ENCODE measurements around the gene DCAF16.

Gene DCAF16

DNA sequence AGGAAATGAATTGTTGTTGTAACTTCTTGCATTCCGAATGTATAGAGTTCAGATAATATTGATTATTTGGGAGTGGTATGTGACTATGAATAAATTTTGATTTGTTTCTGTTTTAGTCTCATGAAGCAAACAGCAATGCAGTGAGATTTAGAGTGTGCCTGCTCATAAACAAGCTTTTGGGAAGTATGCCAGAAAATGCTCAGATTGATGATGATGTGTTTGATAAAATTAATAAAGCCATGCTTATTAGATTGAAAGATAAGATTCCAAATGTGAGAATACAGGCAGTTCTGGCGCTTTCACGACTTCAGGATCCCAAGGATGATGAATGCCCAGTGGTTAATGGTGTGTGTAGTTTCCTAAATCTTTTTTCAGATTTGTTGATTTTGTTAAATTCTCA, 2.2 kb upstream of the DCAF16 start:
- Histone ChIP-seq H3K27ac (ENCODE audit: low read depth, low read length) (no peak overlapping the region), H3K9me3 (ENCODE audit: control insufficient read depth in 1 of 2, low read length in 2 of 2) (no peaks in the 10 kb centered on the region), H3K9ac (ENCODE audit: low read depth in 1 of 2, low read length in 2 of 2) (no peak overlapping the region), H3K4me1 (ENCODE audit: control insufficient read depth in 1 of 2, insufficient read depth in 2 of 2, low read length in 2 of 2) (peaks cover 19 to 26% of the 10 kb centered on the region in 2 donors), H3K4me3 (ENCODE audit: low read depth in 1 of 2, low read length in 2 of 2) (peak overlapping the region in 1 of 2 donors; percentile 3), H3K27me3 (ENCODE audit: control insufficient read depth in 1 of 2, insufficient read depth in 2 of 2, low read length in 2 of 2) (no peaks in the 10 kb centered on the region), H3K36me3 (ENCODE audit: control insufficient read depth in 1 of 2, insufficient read depth in 2 of 2, low read length in 2 of 2) (no peaks in the 10 kb centered on the region)

DNA sequence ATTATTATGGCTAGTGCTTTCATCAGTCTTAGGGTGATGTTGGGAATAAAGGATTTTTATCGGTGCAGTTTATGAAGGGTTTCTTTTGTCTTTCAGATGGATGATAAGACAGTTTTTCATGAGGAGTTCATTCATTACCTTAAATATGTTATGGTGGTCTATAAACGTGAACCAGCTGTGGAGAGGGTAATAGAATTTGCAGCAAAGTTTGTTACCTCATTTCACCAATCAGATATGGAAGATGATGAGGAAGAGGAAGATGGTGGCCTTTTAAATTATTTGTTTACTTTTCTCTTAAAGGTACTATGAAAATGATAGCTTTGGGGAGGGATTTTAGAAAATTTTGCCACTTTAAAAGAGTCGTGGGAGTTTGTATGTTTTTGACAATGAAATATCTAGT, 1.6 kb upstream of the DCAF16 start:
- no peaks in the 10 kb centered on the region for H3K9me3 ChIP-seq (ENCODE audit: control insufficient read depth in 1 of 2, low read length in 2 of 2)
- no peaks in the 10 kb centered on the region for H3K36me3 ChIP-seq (ENCODE audit: control insufficient read depth in 1 of 2, insufficient read depth in 2 of 2, low read length in 2 of 2)
- H3K4me3 ChIP-seq (ENCODE audit: low read depth in 1 of 2, low read length in 2 of 2) = peak overlapping the region; percentile 78 to 89
- no peak overlapping the region for H3K9ac ChIP-seq (ENCODE audit: low read depth in 1 of 2, low read length in 2 of 2)
- H3K4me1 ChIP-seq (ENCODE audit: control insufficient read depth in 1 of 2, insufficient read depth in 2 of 2, low read length in 2 of 2) = peaks cover 26 to 32% of the 10 kb centered on the region in 2 donors
- H3K27me3 ChIP-seq (ENCODE audit: control insufficient read depth in 1 of 2, insufficient read depth in 2 of 2, low read length in 2 of 2) = no peaks in the 10 kb centered on the region
- no peak overlapping the region for H3K27ac ChIP-seq (ENCODE audit: low read depth, low read length)

DNA sequence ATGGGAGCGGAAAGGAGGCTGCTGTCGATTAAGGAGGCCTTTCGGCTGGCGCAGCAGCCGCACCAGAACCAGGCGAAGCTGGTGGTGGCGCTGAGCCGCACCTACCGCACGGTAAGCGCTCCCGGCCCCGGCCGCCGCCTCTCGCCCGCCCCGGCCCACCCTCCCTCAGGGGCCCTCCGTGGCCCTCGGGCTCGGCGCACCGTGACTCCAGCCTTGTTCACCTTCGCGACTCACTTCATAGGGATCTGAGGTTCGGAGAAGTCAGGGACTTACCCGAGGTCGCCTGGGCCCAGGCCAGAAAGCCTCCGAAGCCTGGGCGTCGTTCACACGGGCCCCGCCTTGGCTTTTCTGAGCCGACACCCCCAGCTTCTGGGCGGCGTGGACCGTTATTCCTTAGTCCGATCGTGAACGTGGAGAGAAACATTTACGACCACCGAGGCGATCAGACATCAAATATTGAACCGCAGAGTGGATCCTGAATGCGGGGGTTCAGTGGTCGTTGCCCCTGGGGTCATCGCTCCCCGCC, 584 bp upstream of the DCAF16 start:
- H3K4me3 ChIP-seq (ENCODE audit: low read depth in 1 of 2, low read length in 2 of 2) = peak overlapping the region; percentile 78 to 89
- H3K27ac ChIP-seq (ENCODE audit: low read depth, low read length) = no peak overlapping the region
- H3K27me3 ChIP-seq (ENCODE audit: control insufficient read depth in 1 of 2, insufficient read depth in 2 of 2, low read length in 2 of 2) = no peaks in the 10 kb centered on the region
- no peaks in the 10 kb centered on the region for H3K9me3 ChIP-seq (ENCODE audit: control insufficient read depth in 1 of 2, low read length in 2 of 2)
- H3K36me3 ChIP-seq (ENCODE audit: control insufficient read depth in 1 of 2, insufficient read depth in 2 of 2, low read length in 2 of 2) = no peaks in the 10 kb centered on the region
- H3K4me1 ChIP-seq (ENCODE audit: control insufficient read depth in 1 of 2, insufficient read depth in 2 of 2, low read length in 2 of 2) = peaks cover 32 to 38% of the 10 kb centered on the region in 2 donors
- peak overlapping the region; percentile 68 to 98 for H3K9ac ChIP-seq (ENCODE audit: low read depth in 1 of 2, low read length in 2 of 2)

DNA sequence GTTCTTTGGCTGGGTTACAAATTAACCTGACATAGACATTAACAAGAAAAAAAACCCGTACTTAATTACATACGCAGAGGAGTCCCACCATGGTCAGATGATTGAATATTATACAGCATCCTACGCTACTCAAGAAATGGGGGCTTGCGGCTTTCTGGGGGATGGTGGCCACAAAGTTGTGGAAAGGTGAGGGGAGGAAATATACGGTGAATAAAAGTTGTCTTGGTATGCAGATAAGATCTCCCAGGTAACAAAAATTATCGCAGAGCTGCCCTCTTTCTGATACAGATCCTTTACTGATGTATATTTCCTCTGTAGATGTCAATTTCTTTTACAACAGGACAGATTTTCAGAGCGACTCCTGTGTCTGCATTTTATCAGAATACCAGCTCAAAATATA, 890 bp downstream of the DCAF16 start:
- Histone ChIP-seq H3K27ac (ENCODE audit: low read depth, low read length) (no peak overlapping the region), H3K27me3 (ENCODE audit: control insufficient read depth in 1 of 2, insufficient read depth in 2 of 2, low read length in 2 of 2) (no peaks in the 10 kb centered on the region), H3K4me1 (ENCODE audit: control insufficient read depth in 1 of 2, insufficient read depth in 2 of 2, low read length in 2 of 2) (peaks cover 32 to 38% of the 10 kb centered on the region in 2 donors), H3K36me3 (ENCODE audit: control insufficient read depth in 1 of 2, insufficient read depth in 2 of 2, low read length in 2 of 2) (peaks cover under 1 to 2% of the 10 kb centered on the region in 2 donors), H3K9ac (ENCODE audit: low read depth in 1 of 2, low read length in 2 of 2) (peak overlapping the region; percentile 98), H3K4me3 (ENCODE audit: low read depth in 1 of 2, low read length in 2 of 2) (peak overlapping the region; percentile 94 to 96), H3K9me3 (ENCODE audit: control insufficient read depth in 1 of 2, low read length in 2 of 2) (no peaks in the 10 kb centered on the region)

DNA sequence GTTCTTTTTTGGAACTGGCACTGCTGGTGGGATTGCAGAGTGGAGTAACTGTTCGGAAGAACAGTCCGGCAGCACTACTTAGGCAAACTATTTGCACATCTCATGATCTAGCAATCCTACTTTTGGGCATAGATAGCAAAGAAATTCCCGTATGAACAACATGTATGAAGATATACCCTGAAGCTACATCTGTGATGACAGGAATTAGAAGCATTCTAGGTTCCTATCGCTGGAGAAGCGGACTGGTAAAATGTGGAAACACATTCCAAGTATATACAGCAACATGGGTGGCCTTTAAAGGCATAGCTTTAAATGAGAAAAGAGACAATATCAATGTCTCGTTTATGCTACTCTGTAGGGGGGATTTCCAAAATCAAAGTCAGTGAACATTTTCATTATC, 3.1 kb downstream of the DCAF16 start:
- H3K9me3 ChIP-seq (ENCODE audit: control insufficient read depth in 1 of 2, low read length in 2 of 2) = no peaks in the 10 kb centered on the region
- H3K4me3 ChIP-seq (ENCODE audit: low read depth in 1 of 2, low read length in 2 of 2) = peak overlapping the region; percentile 6 to 34
- H3K9ac ChIP-seq (ENCODE audit: low read depth in 1 of 2, low read length in 2 of 2) = no peak overlapping the region
- peaks cover 15 to 23% of the 10 kb centered on the region in 2 donors for H3K36me3 ChIP-seq (ENCODE audit: control insufficient read depth in 1 of 2, insufficient read depth in 2 of 2, low read length in 2 of 2)
- H3K4me1 ChIP-seq (ENCODE audit: control insufficient read depth in 1 of 2, insufficient read depth in 2 of 2, low read length in 2 of 2) = peaks cover 27 to 38% of the 10 kb centered on the region in 2 donors
- no peak overlapping the region for H3K27ac ChIP-seq (ENCODE audit: low read depth, low read length)
- H3K27me3 ChIP-seq (ENCODE audit: control insufficient read depth in 1 of 2, insufficient read depth in 2 of 2, low read length in 2 of 2) = no peaks in the 10 kb centered on the region

DNA sequence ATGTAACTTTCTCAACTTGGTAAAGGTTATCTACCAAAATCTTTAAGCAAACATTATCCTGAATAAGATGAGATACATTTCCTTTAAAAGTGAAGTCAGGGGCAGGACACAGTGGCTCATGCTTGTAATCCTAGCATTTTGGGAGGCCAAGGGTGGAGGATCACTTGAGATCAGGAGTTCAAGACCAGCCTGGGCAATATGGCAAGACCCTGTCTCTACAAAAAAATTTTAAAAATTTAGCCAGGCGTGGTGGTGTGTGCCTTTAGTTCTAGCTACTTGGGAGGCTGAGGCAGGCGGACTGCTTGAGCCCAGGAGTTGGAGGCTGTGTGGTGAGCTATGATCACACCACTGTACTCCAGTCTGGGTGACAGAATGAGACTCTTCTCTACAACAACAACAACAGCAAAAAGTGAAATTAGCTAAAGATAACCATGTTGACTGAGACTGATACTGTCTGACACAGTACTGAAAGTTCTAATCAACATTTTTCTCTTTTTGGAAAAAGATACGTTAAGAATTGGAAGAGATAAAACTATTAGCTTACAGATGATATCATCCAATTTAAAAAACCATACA, 4.9 kb downstream of the DCAF16 start:
- no peak overlapping the region for H3K9ac ChIP-seq (ENCODE audit: low read depth in 1 of 2, low read length in 2 of 2)
- no peak overlapping the region for H3K27ac ChIP-seq (ENCODE audit: low read depth, low read length)
- H3K36me3 ChIP-seq (ENCODE audit: control insufficient read depth in 1 of 2, insufficient read depth in 2 of 2, low read length in 2 of 2) = peaks cover 15 to 27% of the 10 kb centered on the region in 2 donors
- no peak overlapping the region for H3K4me3 ChIP-seq (ENCODE audit: low read depth in 1 of 2, low read length in 2 of 2)
- H3K27me3 ChIP-seq (ENCODE audit: control insufficient read depth in 1 of 2, insufficient read depth in 2 of 2, low read length in 2 of 2) = no peaks in the 10 kb centered on the region
- H3K9me3 ChIP-seq (ENCODE audit: control insufficient read depth in 1 of 2, low read length in 2 of 2) = no peaks in the 10 kb centered on the region
- peaks cover 25 to 31% of the 10 kb centered on the region in 2 donors for H3K4me1 ChIP-seq (ENCODE audit: control insufficient read depth in 1 of 2, insufficient read depth in 2 of 2, low read length in 2 of 2)

DNA sequence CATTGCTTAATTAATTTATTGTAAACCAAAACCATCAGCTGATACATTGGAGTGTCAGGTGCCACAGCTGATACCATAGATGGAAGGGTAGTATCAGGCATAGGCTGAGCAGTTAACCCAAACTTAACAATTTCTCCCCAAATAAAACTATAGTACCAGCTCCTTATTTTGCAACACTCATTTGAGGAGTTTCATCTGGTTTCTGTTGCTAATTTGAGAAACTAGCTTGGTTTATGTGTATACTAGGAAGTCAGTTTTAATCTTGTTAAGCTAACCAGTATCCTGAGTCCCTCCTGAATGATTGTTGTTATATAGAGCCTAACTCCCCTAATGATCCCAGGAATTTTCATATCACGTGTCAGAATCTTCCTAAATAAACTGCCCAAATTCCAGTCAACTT, 12.7 kb downstream of the DCAF16 start:
- no peak overlapping the region for H3K9ac ChIP-seq (ENCODE audit: low read depth in 1 of 2, low read length in 2 of 2)
- H3K4me1 ChIP-seq (ENCODE audit: control insufficient read depth in 1 of 2, insufficient read depth in 2 of 2, low read length in 2 of 2) = no peaks in the 10 kb centered on the region
- H3K27me3 ChIP-seq (ENCODE audit: control insufficient read depth in 1 of 2, insufficient read depth in 2 of 2, low read length in 2 of 2) = no peaks in the 10 kb centered on the region
- H3K4me3 ChIP-seq (ENCODE audit: low read depth in 1 of 2, low read length in 2 of 2) = no peak overlapping the region
- H3K27ac ChIP-seq (ENCODE audit: low read depth, low read length) = no peak overlapping the region
- no peaks in the 10 kb centered on the region for H3K9me3 ChIP-seq (ENCODE audit: control insufficient read depth in 1 of 2, low read length in 2 of 2)
- H3K36me3 ChIP-seq (ENCODE audit: control insufficient read depth in 1 of 2, insufficient read depth in 2 of 2, low read length in 2 of 2) = peaks cover 7 to 8% of the 10 kb centered on the region in 2 donors

DNA sequence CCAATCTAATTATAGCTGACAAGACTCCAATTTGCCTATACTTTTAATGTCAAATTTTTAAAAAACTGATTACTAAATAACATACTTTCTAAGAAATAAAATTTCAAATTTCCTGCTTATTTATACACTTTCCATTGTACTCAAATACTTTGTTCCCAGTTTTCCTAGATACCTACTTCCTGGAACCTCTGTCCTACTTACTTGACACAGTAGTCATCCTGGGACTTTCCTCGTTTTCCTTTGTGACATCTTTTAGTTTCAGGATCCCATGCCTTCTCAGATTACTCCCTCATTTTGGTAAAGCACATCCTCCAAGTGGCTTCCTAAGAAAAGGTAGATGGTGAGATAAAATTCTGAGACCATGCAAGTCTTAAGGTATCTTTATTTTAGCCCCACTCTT, 15.8 kb downstream of the DCAF16 start:
- H3K36me3 ChIP-seq (ENCODE audit: control insufficient read depth in 1 of 2, insufficient read depth in 2 of 2, low read length in 2 of 2) = peaks cover 0 to 7% of the 10 kb centered on the region in 2 donors
- H3K27me3 ChIP-seq (ENCODE audit: control insufficient read depth in 1 of 2, insufficient read depth in 2 of 2, low read length in 2 of 2) = no peaks in the 10 kb centered on the region
- no peaks in the 10 kb centered on the region for H3K4me1 ChIP-seq (ENCODE audit: control insufficient read depth in 1 of 2, insufficient read depth in 2 of 2, low read length in 2 of 2)
- H3K9me3 ChIP-seq (ENCODE audit: control insufficient read depth in 1 of 2, low read length in 2 of 2) = no peaks in the 10 kb centered on the region
- H3K4me3 ChIP-seq (ENCODE audit: low read depth in 1 of 2, low read length in 2 of 2) = no peak overlapping the region
- no peak overlapping the region for H3K9ac ChIP-seq (ENCODE audit: low read depth in 1 of 2, low read length in 2 of 2)
- no peak overlapping the region for H3K27ac ChIP-seq (ENCODE audit: low read depth, low read length)

DNA sequence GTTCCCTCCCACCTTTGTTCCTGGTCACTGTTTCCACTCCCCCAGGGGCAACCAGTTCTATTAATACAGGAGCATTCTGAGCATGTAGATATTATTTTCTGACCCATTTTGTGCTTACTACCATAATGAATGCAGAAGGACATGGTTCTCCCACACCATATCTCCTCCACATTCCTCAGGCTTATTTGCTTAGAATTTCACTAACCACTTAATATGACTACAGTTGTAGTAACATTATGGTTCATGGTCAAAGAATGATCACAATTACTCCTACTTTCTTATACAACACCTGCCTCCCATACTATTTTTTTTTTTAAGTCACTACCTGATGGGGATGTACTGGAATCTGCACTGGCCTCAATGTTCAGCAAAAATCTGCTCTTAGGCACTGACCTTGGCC, 21.6 kb downstream of the DCAF16 start:
- Histone ChIP-seq H3K4me1 (ENCODE audit: control insufficient read depth in 1 of 2, insufficient read depth in 2 of 2, low read length in 2 of 2) (no peaks in the 10 kb centered on the region), H3K9me3 (ENCODE audit: control insufficient read depth in 1 of 2, low read length in 2 of 2) (no peaks in the 10 kb centered on the region), H3K27ac (ENCODE audit: low read depth, low read length) (no peak overlapping the region), H3K9ac (ENCODE audit: low read depth in 1 of 2, low read length in 2 of 2) (no peak overlapping the region), H3K4me3 (ENCODE audit: low read depth in 1 of 2, low read length in 2 of 2) (no peak overlapping the region), H3K36me3 (ENCODE audit: control insufficient read depth in 1 of 2, insufficient read depth in 2 of 2, low read length in 2 of 2) (no peaks in the 10 kb centered on the region), H3K27me3 (ENCODE audit: control insufficient read depth in 1 of 2, insufficient read depth in 2 of 2, low read length in 2 of 2) (no peaks in the 10 kb centered on the region)

DNA sequence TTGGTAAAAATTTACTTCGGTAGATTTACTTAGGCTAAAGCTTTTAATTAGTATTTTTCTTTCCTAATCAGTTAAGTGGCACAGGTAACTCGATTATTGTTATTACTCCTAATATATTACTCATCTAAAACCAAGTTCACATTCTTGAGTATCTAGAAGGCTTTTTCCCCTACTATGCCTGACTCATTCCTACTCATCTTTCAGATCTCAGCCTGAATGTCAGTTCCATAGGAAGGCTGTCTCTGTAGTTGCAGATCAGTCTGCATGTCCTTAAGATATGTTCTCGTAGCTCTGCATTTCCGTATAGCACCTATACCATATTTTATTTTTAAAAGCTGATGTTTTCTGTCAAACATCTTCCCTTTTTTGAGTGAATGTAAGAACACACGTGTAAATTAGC, 23.2 kb downstream of the DCAF16 start:
- Histone ChIP-seq H3K9ac (ENCODE audit: low read depth in 1 of 2, low read length in 2 of 2) (no peak overlapping the region), H3K27me3 (ENCODE audit: control insufficient read depth in 1 of 2, insufficient read depth in 2 of 2, low read length in 2 of 2) (peaks cover 0 to 3% of the 10 kb centered on the region in 2 donors), H3K36me3 (ENCODE audit: control insufficient read depth in 1 of 2, insufficient read depth in 2 of 2, low read length in 2 of 2) (no peaks in the 10 kb centered on the region), H3K4me3 (ENCODE audit: low read depth in 1 of 2, low read length in 2 of 2) (no peak overlapping the region), H3K4me1 (ENCODE audit: control insufficient read depth in 1 of 2, insufficient read depth in 2 of 2, low read length in 2 of 2) (no peaks in the 10 kb centered on the region), H3K27ac (ENCODE audit: low read depth, low read length) (no peak overlapping the region), H3K9me3 (ENCODE audit: control insufficient read depth in 1 of 2, low read length in 2 of 2) (no peaks in the 10 kb centered on the region)
